Measurements from ENCODE around the gene CORO6.

CORO6 gene

DNA sequence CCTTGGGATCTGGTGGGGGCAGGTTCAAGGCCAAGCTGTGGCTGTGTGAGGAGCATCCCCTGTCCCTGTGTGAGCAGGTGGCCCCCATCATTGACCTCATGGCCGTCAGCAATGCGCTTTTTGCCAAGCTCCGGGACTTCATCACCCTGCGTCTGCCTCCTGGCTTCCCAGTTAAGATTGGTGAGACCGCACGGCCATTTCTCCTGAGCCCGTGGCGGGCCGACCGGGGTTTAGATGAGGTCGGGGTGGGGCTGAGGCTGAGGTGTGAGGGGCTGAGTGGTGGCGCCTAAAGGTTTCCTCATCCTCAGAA lies 10.7 kb downstream of the CORO6 start:
- DNase-seq = no peak

GRCh38 chr17:29611351-29612093 lies 11.2 kb downstream of the CORO6 start:
- DNase-seq = no peak

DNA sequence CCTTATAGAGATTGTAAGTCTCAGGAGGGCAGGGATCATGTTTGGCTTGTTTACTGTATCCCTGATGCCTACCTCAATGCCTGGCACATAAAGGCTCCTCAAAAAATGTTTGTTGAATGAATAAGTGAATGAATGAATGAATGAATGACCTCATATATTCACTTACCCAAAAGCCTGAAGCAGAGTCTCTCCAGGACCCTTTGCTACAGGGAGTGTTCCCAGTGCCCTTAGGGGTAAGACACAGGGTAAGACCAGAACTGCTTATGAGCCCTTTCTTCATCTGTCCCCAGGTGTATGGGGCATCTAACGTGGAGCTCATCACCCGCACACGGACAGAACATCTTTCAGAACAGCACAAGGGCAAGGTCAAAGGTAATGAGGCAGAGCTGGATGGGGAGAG lies 12.3 kb downstream of the CORO6 start:
- no peak for DNase-seq

GRCh38 chr17:29608986-29609385 lies 13.7 kb downstream of the CORO6 start:
- DNase-seq = no peak

DNA sequence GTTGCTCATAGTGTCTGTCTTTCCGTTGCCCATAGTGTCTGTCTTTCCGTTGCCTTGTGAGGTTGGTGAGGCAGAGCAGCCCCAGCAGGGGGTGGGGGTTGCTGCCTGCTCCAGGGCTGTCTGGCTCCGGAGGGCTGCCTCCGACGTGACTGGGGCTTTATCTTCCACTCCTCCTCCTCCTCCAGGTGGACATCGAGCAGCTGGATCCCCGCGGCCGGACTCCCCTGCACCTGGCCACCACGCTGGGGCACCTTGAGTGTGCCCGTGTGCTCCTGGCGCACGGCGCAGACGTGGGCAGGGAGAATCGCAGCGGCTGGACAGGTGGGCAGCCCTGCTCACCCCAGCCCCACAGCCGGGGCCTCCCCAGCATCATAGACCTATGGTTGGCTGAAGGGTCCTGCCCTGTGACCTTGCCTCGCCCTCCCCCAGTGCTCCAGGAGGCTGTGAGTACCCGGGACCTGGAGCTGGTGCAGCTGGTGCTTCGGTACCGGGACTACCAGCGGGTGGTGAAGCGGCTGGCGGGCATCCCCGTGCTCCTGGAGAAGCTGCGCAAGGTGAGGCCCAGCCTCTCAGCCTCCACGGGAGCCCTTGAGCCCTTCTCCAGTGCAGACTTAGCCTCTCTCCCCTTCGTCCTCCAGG lies 15.0 kb downstream of the CORO6 start:
- no peak for DNase-seq

GRCh38 chr17:29603109-29603674 lies 19.5 kb downstream of the CORO6 start:
- DNase-seq = no peak

DNA sequence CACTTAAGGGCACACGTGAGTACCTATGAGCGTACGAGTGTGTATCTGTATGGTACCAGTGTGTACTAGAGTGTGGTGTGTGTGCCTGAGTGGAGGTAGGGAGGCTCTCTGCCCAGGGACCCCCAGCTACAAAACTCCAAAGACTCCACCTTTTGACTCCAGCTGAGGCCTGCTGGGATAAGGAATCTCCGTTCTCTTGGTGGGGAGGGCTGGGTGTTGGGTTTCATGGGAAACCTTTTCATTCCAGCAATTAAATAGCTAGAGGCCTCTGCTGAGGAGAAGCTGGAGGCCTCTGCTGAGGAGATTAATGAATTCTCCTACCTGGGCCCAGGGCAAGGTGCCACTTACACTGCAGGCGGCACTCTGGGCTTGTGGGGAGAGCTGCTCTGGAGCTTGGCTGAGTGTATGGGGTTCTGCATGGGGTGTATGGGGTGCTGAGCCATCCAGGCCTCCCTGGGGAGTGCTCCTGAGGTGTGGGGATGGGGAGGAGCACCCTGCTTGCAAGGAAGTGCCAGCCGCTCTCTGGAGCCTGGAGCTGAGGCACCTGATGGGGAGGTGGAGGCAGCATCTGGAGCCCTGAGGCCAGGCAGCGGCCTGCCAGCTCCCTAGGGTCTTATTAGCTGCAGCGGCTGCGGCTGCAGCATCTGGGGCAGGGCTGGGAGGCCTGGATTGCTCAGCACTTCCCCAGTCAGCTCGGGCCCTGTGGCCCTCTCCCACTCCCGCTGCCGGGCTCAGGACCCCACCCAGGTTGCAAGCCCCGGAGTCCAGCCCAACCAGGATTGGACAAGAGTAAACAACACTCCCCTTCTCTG lies 25.1 kb downstream of the CORO6 start:
- no peak for DNase-seq

DNA sequence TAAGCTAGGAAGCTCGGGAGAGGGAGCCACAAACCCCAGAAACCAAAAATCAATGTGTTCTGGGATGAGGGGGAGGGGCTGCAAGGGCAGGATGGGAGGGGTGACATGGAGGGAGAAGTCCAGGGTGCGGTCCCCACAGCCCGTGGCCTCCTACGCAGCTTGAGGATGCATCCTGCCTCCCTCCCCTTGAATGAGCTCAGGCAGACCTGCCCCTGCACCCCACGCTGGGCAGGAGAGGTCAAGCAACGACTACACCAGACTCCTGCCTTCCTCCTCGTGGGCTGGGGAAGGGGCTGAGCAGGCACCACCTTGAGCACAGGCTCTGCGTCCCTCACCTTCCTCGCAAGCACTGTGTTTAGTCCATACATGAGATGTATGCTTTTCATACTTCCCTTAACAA lies 25.9 kb downstream of the CORO6 start:
- DNase-seq = no peak

DNA sequence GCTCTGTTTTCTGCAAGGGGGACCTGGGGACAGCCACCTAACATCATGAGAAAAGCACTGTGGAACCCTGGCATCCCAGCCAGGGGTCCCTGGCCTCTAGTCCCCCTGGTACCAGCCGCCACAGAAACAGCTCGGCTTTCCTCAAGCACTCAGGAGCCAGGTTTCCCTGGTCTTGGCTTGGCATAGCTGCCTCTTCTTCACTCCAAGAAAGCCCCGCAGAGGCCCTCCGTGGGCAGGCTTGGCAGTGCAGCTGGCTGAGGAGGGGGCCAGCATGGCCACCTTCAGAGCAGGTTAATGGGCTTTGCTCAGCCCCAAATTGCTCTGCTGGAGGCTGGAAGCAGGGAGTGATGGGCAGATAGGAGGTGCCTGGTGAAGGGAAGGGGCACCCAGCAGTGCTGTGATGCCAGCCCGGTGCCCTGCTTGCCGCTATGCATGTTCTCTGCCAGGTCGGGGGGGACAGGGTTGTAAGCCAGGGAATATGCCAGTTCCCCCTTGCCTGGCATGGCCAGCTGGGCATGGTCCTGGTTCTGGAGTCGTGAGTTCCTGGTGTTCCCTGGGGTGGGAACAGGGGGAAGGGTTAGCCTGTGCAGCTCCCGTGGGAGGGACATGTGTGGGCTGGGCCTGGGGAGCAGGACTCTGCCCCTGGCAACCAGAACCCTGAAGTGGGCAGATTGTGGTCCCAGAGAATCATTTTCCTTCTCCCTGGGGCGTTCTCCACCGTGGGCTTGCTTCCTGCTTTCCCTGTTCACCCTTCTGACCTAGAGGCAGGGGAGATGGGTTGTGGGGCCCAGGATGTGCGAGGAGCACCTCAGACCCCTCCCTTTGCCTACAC lies 26.6 kb downstream of the CORO6 start:
- DNase-seq = no peak

DNA sequence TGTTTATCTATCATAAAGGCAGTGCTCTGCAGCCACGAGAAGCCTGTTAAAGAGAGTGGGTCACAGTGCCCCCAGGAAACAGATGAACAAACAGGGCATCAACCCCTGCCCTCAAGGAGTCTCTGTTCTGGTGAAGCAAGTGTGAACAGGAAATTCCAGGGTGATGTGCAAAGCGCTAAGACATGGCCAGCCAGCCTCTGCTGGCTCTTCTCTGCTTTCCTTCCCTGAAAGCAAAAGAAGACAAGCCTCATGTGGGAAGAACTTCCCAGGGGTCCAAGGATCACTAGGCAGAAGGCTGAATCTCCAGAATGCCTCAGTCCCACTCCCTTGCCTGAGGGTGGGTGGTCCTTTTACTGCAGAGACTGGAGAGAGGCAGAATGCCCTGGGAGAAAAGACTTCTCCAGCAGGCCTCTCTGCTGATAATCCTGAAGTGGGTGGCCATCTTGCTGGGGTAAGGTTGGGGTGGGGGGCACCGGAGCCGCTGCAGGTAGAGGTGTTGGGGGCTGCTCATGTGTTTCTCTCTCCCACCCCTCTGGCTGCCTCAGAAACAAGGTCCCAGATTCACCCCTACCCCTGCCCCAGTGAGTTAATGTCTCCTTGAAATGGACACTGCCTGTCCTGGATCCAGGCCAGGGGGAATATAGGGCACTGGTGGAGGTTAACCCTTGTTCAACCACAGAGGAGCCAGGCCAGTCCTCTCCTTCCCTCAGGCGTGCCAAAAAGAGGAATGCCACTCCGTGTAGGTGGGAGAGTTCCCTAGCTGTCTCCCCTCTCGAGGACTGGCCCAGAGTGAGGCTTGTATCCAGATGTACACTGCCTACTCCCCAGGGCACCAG lies 27.4 kb downstream of the CORO6 start:
- peak; percentile 49 for DNase-seq

DNA sequence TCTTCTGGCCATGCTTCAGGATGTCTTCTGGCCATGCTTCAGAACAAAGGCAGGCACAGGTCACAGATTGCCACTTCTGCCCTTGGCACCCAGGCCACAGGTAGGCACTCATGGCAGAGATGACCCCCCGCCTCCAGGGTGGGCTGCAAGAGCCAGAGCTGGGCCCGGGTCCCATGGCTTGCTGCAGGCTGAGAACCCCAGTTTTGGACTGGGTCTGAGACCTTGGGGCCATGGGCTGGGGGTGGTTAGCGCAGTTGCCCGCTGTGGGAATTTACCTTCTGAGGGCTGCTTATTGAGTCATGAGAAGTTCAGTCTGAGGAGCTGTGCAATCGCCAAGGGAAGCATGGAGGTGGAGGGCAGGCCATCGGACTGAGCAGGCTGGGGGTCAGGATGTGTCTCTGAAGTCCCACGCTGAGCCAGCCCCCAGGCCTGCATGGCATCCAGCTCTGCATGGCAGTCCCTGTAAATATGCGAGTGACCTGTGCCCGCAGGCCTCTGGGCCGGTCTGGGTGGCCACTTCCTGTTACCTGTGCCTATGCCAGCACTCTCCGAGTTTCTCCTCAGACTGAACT lies 28.1 kb downstream of the CORO6 start:
- DNase-seq = no peak

- no peak for DNase-seq
Observed at GRCh38 chr17:29593591-29594518, 28.9 kb downstream of the CORO6 start.

DNA sequence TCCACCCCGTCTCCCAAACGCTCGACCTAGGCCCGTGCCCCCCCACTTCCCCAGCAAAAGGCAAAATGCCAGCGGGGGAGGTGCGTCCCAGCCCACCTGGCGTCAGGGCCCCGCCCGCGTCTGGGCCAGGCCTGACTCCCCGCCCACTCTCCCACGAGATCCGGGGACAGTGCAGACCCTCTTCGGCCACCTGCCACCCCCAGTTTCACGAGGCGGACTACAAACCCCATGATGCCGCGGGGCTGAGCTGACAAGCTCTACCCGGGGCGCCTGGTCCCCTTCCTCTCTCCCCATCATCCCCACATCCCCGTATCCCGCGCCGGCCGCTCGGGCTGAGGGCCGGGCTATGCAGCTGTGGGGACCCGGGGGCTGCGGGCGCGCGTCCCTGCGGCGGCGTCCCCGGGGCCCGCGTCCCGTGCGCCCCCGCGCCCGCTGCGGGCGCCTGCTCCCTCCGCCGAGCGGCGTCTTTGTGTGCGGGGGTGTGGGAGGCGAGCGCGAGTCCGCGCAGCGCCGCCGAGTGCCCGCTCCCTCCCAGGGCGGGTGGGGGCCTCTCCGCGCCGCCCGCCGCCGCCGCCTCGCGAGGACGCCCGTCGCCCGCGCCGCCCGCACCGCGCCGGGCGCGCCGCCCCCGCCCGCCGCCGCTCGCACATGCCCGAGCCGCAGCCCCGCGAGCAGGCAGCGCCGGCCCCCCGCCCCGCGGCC lies 29.7 kb downstream of the CORO6 start, which contains the start of gene ANKRD13B:
Gene ANKRD13B (plus strand): TSS at position 283 of the 702 bp plus-strand sequence. CDS start 490 bp downstream, outside the sequence.
- no peak for DNase-seq

DNA sequence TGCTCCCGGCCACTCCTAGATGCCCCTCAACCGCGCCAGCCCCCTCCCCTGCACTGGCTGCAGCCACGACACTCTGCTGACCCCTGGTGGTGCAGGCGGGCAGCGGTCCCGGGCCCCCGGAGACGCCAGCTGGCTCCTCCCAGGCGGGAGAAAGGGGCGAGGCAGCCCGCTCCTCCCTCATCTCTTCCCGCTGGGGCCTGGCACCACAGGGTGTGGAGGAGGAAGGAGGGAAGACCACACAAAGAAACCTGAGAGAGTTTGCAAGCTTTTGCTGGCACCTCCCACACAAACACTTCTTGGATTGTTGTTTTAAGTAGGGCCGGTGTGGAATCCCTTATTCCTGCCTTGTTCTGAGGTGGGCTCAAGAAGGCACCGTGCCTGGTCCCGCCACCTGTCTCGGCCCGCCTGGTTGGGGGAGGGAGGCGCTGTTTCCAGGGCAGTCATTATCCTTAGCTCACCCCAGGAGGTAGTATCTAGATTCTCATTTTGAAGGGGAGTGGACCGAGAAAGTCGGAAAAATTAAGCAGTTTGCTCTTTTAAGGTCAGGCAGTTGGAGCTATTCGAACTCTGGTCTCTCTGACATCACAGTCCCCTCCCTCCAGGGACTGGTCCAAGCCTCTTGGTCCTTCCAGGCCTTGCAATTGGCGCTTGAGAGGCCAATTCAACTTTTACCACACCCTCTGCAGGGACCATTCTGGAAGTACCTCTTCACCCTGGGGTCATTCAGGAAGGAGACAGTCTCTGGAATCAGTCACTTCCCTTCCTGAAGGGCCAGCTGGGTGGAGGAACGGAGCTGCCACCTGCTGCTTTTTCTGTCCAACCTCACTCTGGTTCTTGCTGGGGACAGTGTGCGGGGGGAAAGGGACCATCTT lies 30.7 kb downstream of the CORO6 start:
- peak; percentile 69 for DNase-seq

DNA sequence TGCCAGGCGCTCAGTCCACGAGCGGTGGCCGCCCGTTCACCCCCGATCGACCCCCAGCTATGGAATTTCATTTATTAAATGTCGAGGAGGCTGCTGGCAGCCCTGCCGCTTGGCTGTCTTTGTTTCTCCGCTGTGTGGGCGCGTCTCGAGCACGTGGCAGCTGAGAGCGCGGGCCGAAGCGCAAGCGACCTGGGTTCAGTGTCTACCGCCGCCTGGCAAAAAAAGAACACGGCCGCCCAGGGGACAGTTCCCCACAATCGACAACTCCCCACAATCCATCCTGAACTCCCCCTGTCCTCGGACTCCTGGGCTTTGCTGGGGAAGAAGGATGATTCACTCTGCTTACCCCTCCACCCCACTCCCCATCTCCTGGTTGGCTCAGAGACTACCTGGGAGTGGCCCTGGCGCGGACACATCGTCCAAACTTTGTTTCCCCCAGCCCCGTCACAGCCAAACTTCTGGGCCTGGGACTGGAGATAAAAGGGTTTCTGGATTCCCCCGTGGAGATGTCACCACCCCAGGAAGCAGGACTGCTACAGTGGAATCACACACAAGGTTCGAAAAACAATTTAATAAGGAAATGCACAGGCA lies 31.5 kb downstream of the CORO6 start:
- DNase-seq = peak; percentile 61

DNA sequence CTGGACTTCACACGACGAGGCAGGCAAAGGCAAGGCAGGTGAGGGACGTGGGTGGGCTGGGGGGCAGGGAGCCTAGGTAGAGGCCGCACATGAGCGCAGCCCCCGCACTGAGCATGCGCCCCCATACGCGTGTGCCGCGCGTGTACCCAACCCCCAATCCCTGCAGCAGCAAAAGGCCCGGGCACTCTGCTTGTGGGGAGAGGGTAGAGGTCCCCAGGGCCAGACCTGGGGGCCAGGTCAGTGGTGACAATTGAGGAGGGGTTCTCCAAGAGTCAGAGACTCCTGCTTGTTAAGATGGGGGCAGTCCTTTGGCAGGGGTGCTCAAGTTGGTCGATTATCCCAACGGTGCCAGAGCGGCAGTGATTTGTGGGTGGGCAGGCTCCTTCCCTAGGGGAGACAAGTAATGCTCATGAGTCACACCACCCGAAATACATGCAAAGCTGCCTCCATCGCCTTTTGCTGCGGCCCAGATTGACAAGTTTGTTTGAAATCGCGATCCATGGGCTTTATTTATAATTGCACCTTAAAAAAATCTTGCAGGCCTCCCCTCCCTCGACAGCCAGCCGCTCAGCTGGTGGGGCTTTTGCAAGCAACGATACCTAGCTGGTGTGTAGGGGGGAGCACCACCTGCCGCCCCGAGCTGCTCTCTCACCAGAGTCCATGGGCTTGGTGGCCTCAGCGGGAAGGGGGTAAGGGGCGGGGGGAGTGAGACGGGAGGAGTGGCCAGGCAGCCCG lies 32.1 kb downstream of the CORO6 start:
- DNase-seq = peak; percentile 66

Data from HCEC 1CT (cell line).